BLaER1 (cell line): ENCODE data around the gene LPP.

Experiments used
- H3K27ac ChIP-seq: shearing (Covaris generic); formaldehyde crosslinking; 2 replicates; pipeline ENCODE4 v1.8.1; 2022
- H3K27me3 ChIP-seq: shearing (Covaris generic); formaldehyde crosslinking; 2 replicates; pipeline ENCODE4 v1.8.1; 2022
- H3K36me3 ChIP-seq: shearing (Covaris generic); formaldehyde crosslinking; 2 replicates; pipeline ENCODE4 v1.8.1; 2022
- H3K4me1 ChIP-seq: shearing (Covaris generic); formaldehyde crosslinking; 2 replicates; pipeline ENCODE4 v1.8.1; 2022
- H3K4me2 ChIP-seq: shearing (Covaris generic); formaldehyde crosslinking; 2 replicates; pipeline ENCODE4 v1.8.1; 2022
- H3K4me3 ChIP-seq: shearing (Covaris generic); formaldehyde crosslinking; 2 replicates; pipeline ENCODE4 v1.8.1; 2022
- H3K9ac ChIP-seq: shearing (Covaris generic); formaldehyde crosslinking; 2 replicates; pipeline ENCODE4 v1.8.1; 2022
- H3K9me3 ChIP-seq: shearing (Covaris generic); formaldehyde crosslinking; 2 replicates; pipeline ENCODE4 v1.8.1; 2022
- H4K20me1 ChIP-seq: shearing (Covaris generic); formaldehyde crosslinking; 2 replicates; pipeline ENCODE4 v1.8.1; 2022
- Cebpa-rat ChIP-seq: shearing (Covaris generic); IDR thresholded peaks from 2 replicates; pipeline ENCODE4 v1.8.1; 2022

Gene LPP

DNA sequence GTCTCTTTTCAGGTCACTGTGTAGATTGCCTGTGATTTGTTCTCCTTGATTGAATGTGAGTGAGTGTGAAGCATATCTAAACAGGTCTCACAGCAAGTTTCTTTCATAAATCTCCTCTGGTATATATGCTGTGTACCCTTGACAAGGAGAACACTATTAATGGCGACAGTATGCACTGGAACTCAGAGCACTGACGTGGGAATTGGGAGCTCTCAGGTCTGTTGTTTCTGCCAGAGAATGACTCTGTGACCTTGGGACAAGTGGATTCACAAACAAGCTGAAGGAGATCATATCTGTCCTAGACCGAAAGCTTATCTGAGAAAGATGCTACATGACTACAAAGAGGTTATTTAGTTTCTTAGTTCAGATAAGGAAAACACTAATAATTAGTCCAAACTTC is 691.6 kb downstream of the LPP start:
- no peak overlapping the region for H3K27ac ChIP-seq
- no peaks in the 10 kb centered on the region for H3K36me3 ChIP-seq
- no peak overlapping the region for H3K9ac ChIP-seq
- H3K9me3 ChIP-seq, result no peaks in the 10 kb centered on the region
- H3K27me3 ChIP-seq, result no peaks in the 10 kb centered on the region
- no peak overlapping the region for H3K4me2 ChIP-seq
- no peaks in the 10 kb centered on the region for H3K4me1 ChIP-seq
- no peak for TF ChIP-seq Cebpa-rat
- H4K20me1 ChIP-seq, result no peaks in the 10 kb centered on the region
- no peak overlapping the region for H3K4me3 ChIP-seq

GRCh38 chr3:188848947-188849346 is 695.0 kb downstream of the LPP start:
- Histone ChIP-seq H4K20me1 (no peaks in the 10 kb centered on the region), H3K9me3 (no peaks in the 10 kb centered on the region), H3K27ac (no peak overlapping the region), H3K36me3 (no peaks in the 10 kb centered on the region), H3K9ac (no peak overlapping the region), H3K27me3 (no peaks in the 10 kb centered on the region), H3K4me1 (no peaks in the 10 kb centered on the region), H3K4me3 (no peak overlapping the region), H3K4me2 (no peak overlapping the region)
- no peak for TF ChIP-seq Cebpa-rat

- no peaks in the 10 kb centered on the region for H3K27me3 ChIP-seq
- no peak overlapping the region for H3K4me2 ChIP-seq
- H3K36me3 ChIP-seq, result no peaks in the 10 kb centered on the region
- no peaks in the 10 kb centered on the region for H3K9me3 ChIP-seq
- no peak overlapping the region for H3K4me3 ChIP-seq
- TF ChIP-seq Cebpa-rat, result no peak
- no peak overlapping the region for H3K27ac ChIP-seq
- H4K20me1 ChIP-seq, result no peaks in the 10 kb centered on the region
- no peak overlapping the region for H3K9ac ChIP-seq
- no peaks in the 10 kb centered on the region for H3K4me1 ChIP-seq
These were observed 700.2 kb downstream of the LPP start for GRCh38 chr3:188853856-188854771.

- H4K20me1 ChIP-seq, result no peaks in the 10 kb centered on the region
These were observed 700.8 kb downstream of the LPP start for GRCh38 chr3:188854772-188855149.

GRCh38 chr3:188855675-188856074 is 701.7 kb downstream of the LPP start:
- H4K20me1 ChIP-seq, result no peaks in the 10 kb centered on the region
- H3K9ac ChIP-seq, result no peak overlapping the region
- no peak for TF ChIP-seq Cebpa-rat
- H3K9me3 ChIP-seq, result no peaks in the 10 kb centered on the region
- H3K4me2 ChIP-seq, result no peak overlapping the region
- H3K4me1 ChIP-seq, result no peaks in the 10 kb centered on the region
- no peak overlapping the region for H3K27ac ChIP-seq
- H3K36me3 ChIP-seq, result no peaks in the 10 kb centered on the region
- H3K27me3 ChIP-seq, result no peaks in the 10 kb centered on the region
- no peak overlapping the region for H3K4me3 ChIP-seq

More at GRCh38 chr3:188854772-188855149, 700.8 kb downstream of the LPP start:
- Histone ChIP-seq H3K36me3 (no peaks in the 10 kb centered on the region), H3K9me3 (no peaks in the 10 kb centered on the region), H3K4me3 (no peak overlapping the region), H3K4me2 (no peak overlapping the region), H3K27ac (no peak overlapping the region), H3K9ac (no peak overlapping the region), H3K4me1 (no peaks in the 10 kb centered on the region), H3K27me3 (no peaks in the 10 kb centered on the region)
- TF ChIP-seq Cebpa-rat, result no peak

- H3K4me2 ChIP-seq, result no peak overlapping the region
- TF ChIP-seq Cebpa-rat, result no peak
These were observed 706.2 kb downstream of the LPP start for GRCh38 chr3:188860147-188860546.

DNA sequence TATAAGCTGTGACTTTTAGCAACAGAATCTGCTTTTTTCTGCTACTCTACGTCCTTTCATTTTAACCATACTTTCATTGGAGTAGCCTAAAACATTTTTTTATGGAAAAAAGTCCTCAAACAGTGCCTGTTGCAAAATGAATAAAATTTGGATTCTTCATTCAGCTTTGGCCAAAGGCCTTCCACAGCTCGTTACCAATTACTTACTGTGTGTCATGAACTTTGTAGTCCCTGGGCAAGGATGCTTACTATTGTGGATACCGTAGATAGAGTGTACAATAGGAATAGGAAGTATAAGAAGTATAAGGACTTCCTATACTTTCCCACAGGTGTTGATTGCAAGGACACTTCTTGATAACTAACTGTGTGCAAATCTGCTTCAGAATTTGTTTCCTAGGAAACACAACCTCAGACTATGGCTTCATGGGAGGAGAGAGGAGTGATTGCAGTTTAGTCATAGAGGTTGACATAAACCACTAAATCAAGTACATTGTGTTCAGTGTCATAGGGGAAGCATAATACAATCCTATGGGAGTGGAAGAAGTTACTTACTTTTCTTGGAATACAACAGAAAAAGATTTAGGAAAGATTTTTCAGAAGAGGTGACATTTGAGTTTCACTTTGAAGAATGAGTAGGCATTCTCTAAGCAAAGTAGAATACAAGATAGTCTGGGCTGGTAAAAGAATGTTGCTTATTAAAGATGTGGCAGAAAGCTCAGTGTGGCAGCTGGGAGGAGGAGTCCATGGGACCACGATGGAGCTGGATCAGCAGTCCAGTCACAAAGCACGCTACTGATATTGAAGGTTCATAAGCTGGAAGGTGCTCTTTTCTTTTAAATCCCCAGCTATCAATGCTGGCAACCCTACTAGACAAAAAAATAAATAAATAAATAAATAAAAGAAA is 708.1 kb downstream of the LPP start:
- H3K4me2 ChIP-seq, result no peak overlapping the region
- H3K27me3 ChIP-seq, result no peaks in the 10 kb centered on the region
- H3K4me1 ChIP-seq, result no peaks in the 10 kb centered on the region
- no peaks in the 10 kb centered on the region for H4K20me1 ChIP-seq
- no peak overlapping the region for H3K27ac ChIP-seq
- TF ChIP-seq Cebpa-rat, result no peak
- H3K9me3 ChIP-seq, result no peaks in the 10 kb centered on the region
- H3K4me3 ChIP-seq, result no peak overlapping the region
- H3K36me3 ChIP-seq, result peaks cover 11% of the 10 kb centered on the region
- no peak overlapping the region for H3K9ac ChIP-seq

More at GRCh38 chr3:188860147-188860546, 706.2 kb downstream of the LPP start:
- no peaks in the 10 kb centered on the region for H3K9me3 ChIP-seq
- no peak overlapping the region for H3K4me3 ChIP-seq
- H3K9ac ChIP-seq, result no peak overlapping the region
- H3K27me3 ChIP-seq, result no peaks in the 10 kb centered on the region
- H3K36me3 ChIP-seq, result no peaks in the 10 kb centered on the region
- H3K4me1 ChIP-seq, result no peaks in the 10 kb centered on the region
- H4K20me1 ChIP-seq, result no peaks in the 10 kb centered on the region
- H3K27ac ChIP-seq, result no peak overlapping the region

DNA sequence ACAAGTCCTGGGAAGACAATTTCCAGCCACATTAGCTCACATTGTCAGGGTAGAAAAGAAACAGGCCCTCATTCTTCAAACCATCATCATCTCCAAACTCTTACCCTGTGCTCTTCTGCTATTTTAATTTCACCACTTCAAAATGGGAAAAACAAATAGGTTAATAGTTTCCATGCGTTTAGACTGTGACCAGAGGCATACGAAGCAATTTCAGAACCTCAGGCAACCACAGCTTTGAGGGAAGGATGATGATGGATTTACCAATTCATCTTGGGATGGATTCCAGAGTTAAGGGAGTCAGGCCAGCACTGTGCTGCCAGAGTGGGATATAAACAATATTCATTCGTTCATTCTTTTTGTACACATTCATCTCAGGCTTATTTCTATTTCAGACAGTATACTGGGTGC is 710.0 kb downstream of the LPP start:
- Histone ChIP-seq H3K9me3 (no peaks in the 10 kb centered on the region), H4K20me1 (no peaks in the 10 kb centered on the region), H3K4me1 (no peaks in the 10 kb centered on the region), H3K4me2 (no peak overlapping the region), H3K27me3 (no peaks in the 10 kb centered on the region), H3K9ac (no peak overlapping the region), H3K36me3 (peaks cover 18% of the 10 kb centered on the region), H3K4me3 (no peak overlapping the region), H3K27ac (no peak overlapping the region)
- TF ChIP-seq Cebpa-rat, result no peak

GRCh38 chr3:188867691-188868265 is 713.8 kb downstream of the LPP start:
- Histone ChIP-seq H3K4me3 (no peak overlapping the region), H4K20me1 (no peaks in the 10 kb centered on the region), H3K4me1 (no peaks in the 10 kb centered on the region), H3K9me3 (no peaks in the 10 kb centered on the region), H3K9ac (no peak overlapping the region), H3K27me3 (no peaks in the 10 kb centered on the region), H3K27ac (no peak overlapping the region), H3K36me3 (peaks cover 26% of the 10 kb centered on the region), H3K4me2 (no peak overlapping the region)
- no peak for TF ChIP-seq Cebpa-rat
